ENCODE measurements around the gene PRDM16. TPM values are rescaled to one million over a fixed set of nuclear protein-coding genes. Genes with fewer than 3 reads are reported as not detected.

PRDM16 gene
- total and polyA plus RNA-seq, 2 of the 13 experiments (the other 11 are each of a cell fraction or from before 2014, with no cell fraction given) = 0.15 to 0.81 TPM

- peaks cover 26% of the 10 kb centered on the region for H3K79me2 ChIP-seq (ENCODE audit: insufficient read depth, low read length)
- peak overlapping the region; percentile 99 for H3K4me2 ChIP-seq (ENCODE audit: low read depth, low read length)
- peak; percentile 4 for ATAC-seq
- intact Hi-C loops (cut with micrococcal nuclease; ENCODE audit: unreplicated experiment) (loop anchor here (5.0 kb wide), 1 partner anchor 167 kb away; no protein-coding TSS in a partner anchor), in situ Hi-C loops (cut with HindIII; ENCODE audit: extremely low pct_ligation_motif_present, low pct_unique_long_range_greater_than_20kb) (no loop called here)
- WGBS (ENCODE audit: low lambda C conversion rate) = 0% methylated on average over 2 of the region's 46 CpGs
- peak; percentile 88 for DNase-seq (ENCODE audit: low spot score)
- peaks cover 90% of the 10 kb centered on the region for H3K4me1 ChIP-seq (ENCODE audit: insufficient read depth, low read length)
- H3K9ac ChIP-seq (ENCODE audit: insufficient read depth, low read depth, low read length) = peak overlapping the region; percentile 86
- POLR2A ChIA-PET = interaction anchor here (11.4 kb wide), 1 partner anchor 17 kb away, joined by 282 read pairs; no protein-coding TSS in a partner anchor
- no peaks in the 10 kb centered on the region for H3K9me3 ChIP-seq (ENCODE audit: low read length)
- H3K27ac ChIP-seq (ENCODE audit: extremely low read length, insufficient read depth, low read length) = peak overlapping the region; percentile 98
- CTCF ChIA-PET (ENCODE audit: low intra/inter-chr PET ratio, low total read pairs) = interaction anchor here (3.8 to 4.4 kb wide), 2 partner anchors 17 to 28 kb away, joined by 57 to 70 read pairs; no protein-coding TSS in a partner anchor
- no peaks in the 10 kb centered on the region for H3K36me3 ChIP-seq (replicated peaks in 1 of 2; ENCODE audit: control insufficient read depth in 1 of 2, insufficient read depth in 2 of 2, low read length in 2 of 2)
- no peaks in the 10 kb centered on the region for H3K27me3 ChIP-seq (ENCODE audit: control insufficient read depth in 1 of 2, insufficient read depth in 2 of 2, low read length in 2 of 2)
- H4K20me1 ChIP-seq (ENCODE audit: insufficient read depth, low read length) = no peaks in the 10 kb centered on the region; the same call in 1 of the 2 replicates
- FAIRE-seq = no peak
- H3K4me3 ChIP-seq (replicated peaks in 1 of 3; ENCODE audit: insufficient read depth in 1 of 3, low read depth in 2 of 3, low read length in 3 of 3) = peak overlapping the region; percentile 67 to 79 (median 70)
- BruUV-seq (replicated peaks) = no TSS peak
- H2AFZ ChIP-seq (ENCODE audit: low read length) = no peak overlapping the region
- no peak for TF ChIP-seq TRAFD1 (CRISPR knock-in tag; IDR thresholded peaks at IDR 0.05; ENCODE audit: borderline replicate concordance)
- peak; percentile 95; the same call in 1 of the 2 replicates for TF ChIP-seq THRA (CRISPR knock-in tag; IDR thresholded peaks at IDR 0.05; ENCODE audit: borderline replicate concordance)
- TF ChIP-seq CREB1 (IDR thresholded peaks at IDR 0.05) = no peak
- TF ChIP-seq CREB1 (CRISPR knock-in tag; IDR thresholded peaks at IDR 0.05) = no peak
- TF ChIP-seq NONO (IDR thresholded peaks at IDR 0.05) = no peak
- TF ChIP-seq NONO (CRISPR knock-in tag; conservative IDR thresholded peaks at IDR 0.05) = peak; percentile 32
- no peak for TF ChIP-seq STAT6 (CRISPR knock-in tag; IDR thresholded peaks at IDR 0.05; ENCODE audit: borderline replicate concordance)
- no peak for TF ChIP-seq ZNF564 (CRISPR knock-in tag; IDR thresholded peaks at IDR 0.05)
- TF ChIP-seq ZNF768 (CRISPR knock-in tag; IDR thresholded peaks at IDR 0.05) = no peak
- TF ChIP-seq ARNT2 (CRISPR knock-in tag; IDR thresholded peaks at IDR 0.05; ENCODE audit: low read depth) = no peak; the same call in 1 of the 2 replicates
- TF ChIP-seq MXI1 (IDR thresholded peaks at IDR 0.05; ENCODE audit: borderline replicate concordance, low read depth, low read length) = 0 out of 3 replicates have a peak, but pooled peaks have one; percentile 38
- TF ChIP-seq YY1 (IDR thresholded peaks at IDR 0.05; ENCODE audit: insufficient read depth, insufficient replicate concordance, low read depth, low read length) = peak; percentile 10
- peak; percentile 74 for TF ChIP-seq POLR2AphosphoS5 (IDR thresholded peaks at IDR 0.05; ENCODE audit: low read depth, low read length)
- no peak for TF ChIP-seq PLSCR1 (CRISPR knock-in tag; IDR thresholded peaks at IDR 0.05; ENCODE audit: borderline replicate concordance)
- no peak for TF ChIP-seq FOXM1 (CRISPR knock-in tag; IDR thresholded peaks at IDR 0.05)
These were observed 386.0 kb downstream of the PRDM16 start for GRCh38 chr1:3454811-3455618.
